Neural cell (in vitro differentiated cells): ENCODE data around the gene RABEP2.

Experiments
- CTCF ChIP-seq: fragments of 450-650 bp; IDR thresholded peaks from 2 replicates; pipeline ENCODE4 v1.5.1; 2014; ENCODE audit warnings: antibody characterized with exemption, mild to moderate bottlenecking, moderate library complexity; ENCODE audit not compliant: poor library complexity, severe bottlenecking
- EP300 ChIP-seq: fragments of 450-650 bp; conservative IDR thresholded peaks from 2 replicates; pipeline ENCODE4 v1.6.1; 2014; ENCODE audit warnings: antibody characterized with exemption, mild to moderate bottlenecking, moderate library complexity; ENCODE audit not compliant: poor library complexity, severe bottlenecking
- EZH2 ChIP-seq: fragments of 200-600, 300-800 bp; shearing (Covaris generic), sonication (generic); IDR thresholded peaks from 2 replicates; pipeline ENCODE4 v1.6.1; 2014; ENCODE audit warnings: antibody characterized with exemption, low read length, borderline replicate concordance, mild to moderate bottlenecking; ENCODE audit not compliant: insufficient read depth, poor library complexity, severe bottlenecking
- MXI1 ChIP-seq: fragments of 450-650 bp; conservative IDR thresholded peaks from 2 replicates; pipeline ENCODE4 v1.6.1; 2014; ENCODE audit warnings: antibody characterized with exemption, mild to moderate bottlenecking; ENCODE audit not compliant: poor library complexity, severe bottlenecking
- POLR2AphosphoS5 ChIP-seq: IDR thresholded peaks from 2 replicates; pipeline ENCODE4 v1.6.1; 2012
- RAD21 ChIP-seq: fragments of 450-650 bp; conservative IDR thresholded peaks from 2 replicates; pipeline ENCODE4 v1.6.1; 2014; ENCODE audit warnings: antibody characterized with exemption, mild to moderate bottlenecking, moderate library complexity
- REST ChIP-seq: IDR thresholded peaks from 2 replicates; pipeline ENCODE4 v1.6.1; 2012; ENCODE audit warnings: borderline replicate concordance
- SMC3 ChIP-seq: fragments of 450-650 bp; conservative IDR thresholded peaks from 2 replicates; pipeline ENCODE4 v1.6.1; 2014; ENCODE audit warnings: antibody characterized with exemption, mild to moderate bottlenecking, moderate library complexity; ENCODE audit not compliant: poor library complexity
- TAF1 ChIP-seq: IDR thresholded peaks from 2 replicates; pipeline ENCODE4 v1.6.1; 2012; ENCODE audit warnings: low read depth

- no peak for TF ChIP-seq REST
- no peak for TF ChIP-seq CTCF
- no peak for TF ChIP-seq MXI1
- TF ChIP-seq SMC3 = no peak
- no peak for TF ChIP-seq POLR2AphosphoS5
- TF ChIP-seq RAD21 = no peak
- no peak for TF ChIP-seq TAF1
- TF ChIP-seq EP300 = no peak
- TF ChIP-seq EZH2 = no peak
Measured at GRCh38 chr16:28905800-28906372, 19.2 kb downstream of the RABEP2 start.
